Stimulated activated CD4-positive, alpha-beta T cell treated with anti-CD3 and anti-CD28 coated beads, Interleukin-12 subunit alpha, Interleukin-12 subunit beta, amount 100 ng/mL, for 24 hours (primary cell): ENCODE data around the gene GH1.
A peak's percentile ranks its signal among the peaks of the same experiment; 100 is the strongest.

Experiments
- DNase-seq, 2 experiments: peaks; one replicate each; pipeline ENCODE4 v3.0.0-alpha.2; 2020; ENCODE audit warnings: low read depth in 2 of 2

The GH1 gene

DNA sequence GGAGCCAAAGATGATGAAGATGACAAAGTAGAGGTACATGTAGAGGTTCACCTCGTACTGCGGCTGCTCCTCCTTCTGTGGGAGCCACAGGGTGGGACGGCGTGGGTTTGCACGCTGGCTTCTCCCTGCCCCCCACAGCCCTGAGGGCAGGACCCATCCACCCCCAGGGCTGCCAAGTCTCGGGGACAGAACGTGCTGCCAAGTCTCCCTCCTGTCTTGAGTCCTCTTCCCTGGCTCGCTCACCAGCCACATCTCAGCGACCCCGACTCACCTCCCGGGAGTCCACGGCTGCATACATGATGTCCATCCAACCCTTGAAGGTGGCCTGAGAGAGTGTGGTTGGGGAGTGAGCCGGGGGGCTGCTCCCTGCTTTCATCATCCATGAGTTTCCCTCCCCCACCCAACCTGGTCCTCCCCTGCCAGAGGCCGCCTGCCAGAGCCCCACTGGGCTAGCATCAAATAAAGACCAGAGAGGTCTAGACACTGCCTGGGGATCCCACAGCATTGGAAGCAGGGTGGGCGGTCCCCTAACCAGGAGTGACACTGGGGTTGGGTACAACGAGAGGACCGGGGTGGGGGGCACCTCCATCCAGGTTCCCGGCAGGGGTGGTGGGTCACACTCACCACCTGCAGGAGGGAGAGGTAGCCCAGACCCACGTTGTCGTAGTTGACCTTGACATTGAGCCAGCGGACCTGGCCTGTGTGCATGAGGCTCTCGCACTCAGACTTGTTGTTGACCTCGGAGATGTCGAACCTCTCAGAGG lies 26.3 kb upstream of the GH1 start:
- no peak for DNase-seq

- no peak for DNase-seq
Measured at GRCh38 chr17:63943745-63944144, 25.1 kb upstream of the GH1 start.

GRCh38 chr17:63942309-63942985 lies 23.8 kb upstream of the GH1 start:
- no peak for DNase-seq

GRCh38 chr17:63941751-63942150 lies 23.1 kb upstream of the GH1 start:
- DNase-seq: no peak

- DNase-seq: no peak
Measured at GRCh38 chr17:63941162-63941561, 22.5 kb upstream of the GH1 start.

GRCh38 chr17:63940584-63940983 lies 21.9 kb upstream of the GH1 start:
- DNase-seq: no peak

GRCh38 chr17:63939884-63940283 lies 21.2 kb upstream of the GH1 start:
- no peak for DNase-seq

DNA sequence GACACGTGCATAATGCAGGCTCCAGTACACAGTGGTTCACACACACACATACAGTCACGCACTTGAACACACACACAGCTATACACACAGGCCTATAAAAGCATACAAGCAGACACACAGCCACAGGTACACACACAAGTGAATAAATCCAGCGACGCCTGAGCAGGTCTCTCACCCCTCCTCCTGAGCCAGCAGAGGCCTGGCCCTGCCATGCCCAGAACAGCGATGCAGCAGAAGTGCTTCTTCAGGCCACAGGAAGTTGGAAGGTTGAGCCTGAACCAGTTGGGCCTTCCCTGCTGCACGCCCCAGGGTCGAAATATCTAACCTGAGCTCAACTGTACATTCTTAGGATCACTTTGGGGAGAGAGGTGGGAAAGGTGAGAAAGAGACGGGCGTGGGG lies 20.8 kb upstream of the GH1 start:
- DNase-seq: no peak

DNA sequence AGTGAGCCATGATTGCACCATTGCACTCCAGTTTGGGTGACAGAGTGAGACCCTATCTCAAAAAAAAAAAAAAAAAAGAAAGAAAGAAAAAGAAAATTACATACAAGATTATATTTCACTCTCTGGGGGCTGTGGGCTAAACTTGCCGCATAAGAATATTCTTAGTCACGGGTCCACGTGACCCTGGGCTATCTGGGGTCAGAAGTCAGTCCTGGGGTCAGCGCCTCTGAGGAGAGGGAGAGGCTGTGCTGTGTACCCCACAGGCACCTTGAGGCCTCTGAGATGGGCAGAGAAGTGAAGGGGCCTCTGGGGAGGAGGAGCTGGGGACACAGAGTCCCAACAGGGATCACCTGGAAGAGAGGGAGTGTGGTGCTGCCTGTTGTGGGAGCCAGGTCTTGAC lies 19.3 kb upstream of the GH1 start:
- DNase-seq: no peak

DNA sequence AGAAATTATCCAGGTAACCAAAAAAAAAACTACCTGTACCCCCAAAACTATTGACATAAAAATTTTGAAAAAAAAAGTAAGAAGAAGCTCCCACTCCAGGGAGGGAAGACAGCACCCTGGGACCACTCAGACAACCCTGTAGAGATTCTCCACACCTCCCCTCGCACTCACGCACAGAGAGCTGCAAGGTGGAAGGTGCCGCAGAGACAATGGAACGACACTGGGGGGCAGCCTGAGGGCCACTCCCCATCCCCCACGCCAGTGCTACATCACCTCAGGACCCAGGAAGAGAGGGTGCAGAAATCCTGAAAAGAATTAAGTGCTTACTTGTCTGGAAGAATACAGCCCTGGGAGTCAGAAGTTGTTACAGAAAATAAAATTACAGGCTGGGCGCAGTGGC lies 18.7 kb upstream of the GH1 start:
- DNase-seq: no peak

DNA sequence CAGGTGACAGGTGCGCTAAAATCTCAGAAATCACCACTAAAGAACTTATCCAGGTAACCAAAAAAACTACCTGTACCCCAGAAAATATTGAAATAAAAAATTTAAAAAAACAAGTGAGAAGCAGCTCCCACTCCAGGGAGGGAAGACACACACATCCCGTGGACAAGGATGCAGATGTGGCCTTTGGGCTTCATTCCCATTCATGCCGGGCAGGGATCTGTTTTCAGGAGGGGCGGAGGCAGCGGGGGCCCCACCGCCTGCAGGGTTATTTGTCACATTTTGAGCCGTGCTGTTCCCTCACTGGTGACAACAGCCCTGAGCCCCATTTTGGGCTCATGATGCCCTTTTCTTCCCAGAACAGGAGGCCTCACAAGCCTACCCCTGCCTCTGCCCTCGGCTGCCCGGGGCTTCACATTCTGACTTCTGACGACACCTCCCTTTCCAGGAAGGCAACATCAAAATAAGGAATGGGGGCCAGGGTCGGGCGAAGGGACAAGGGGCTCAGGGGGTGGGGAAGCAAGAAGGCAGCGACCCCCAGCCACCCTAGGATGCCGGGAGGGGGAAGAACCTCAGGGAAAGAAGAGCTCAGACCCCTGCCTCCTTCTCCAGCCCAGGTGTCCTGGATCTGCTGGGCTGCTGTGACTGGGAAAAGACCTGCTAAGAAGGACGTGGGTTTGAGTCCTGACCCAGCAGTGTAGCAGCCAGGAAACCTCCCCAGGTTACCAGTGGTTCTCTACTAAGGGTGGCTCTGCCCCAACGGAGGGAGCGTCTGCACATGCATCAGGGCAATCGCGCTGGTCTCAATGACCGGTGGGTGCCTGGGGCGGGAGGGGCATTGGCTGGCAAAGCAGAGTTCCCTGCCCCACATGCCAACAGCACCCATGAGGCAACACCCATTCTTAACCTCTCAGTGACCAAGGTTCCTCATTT lies 15.8 kb upstream of the GH1 start:
- DNase-seq: no peak

DNA sequence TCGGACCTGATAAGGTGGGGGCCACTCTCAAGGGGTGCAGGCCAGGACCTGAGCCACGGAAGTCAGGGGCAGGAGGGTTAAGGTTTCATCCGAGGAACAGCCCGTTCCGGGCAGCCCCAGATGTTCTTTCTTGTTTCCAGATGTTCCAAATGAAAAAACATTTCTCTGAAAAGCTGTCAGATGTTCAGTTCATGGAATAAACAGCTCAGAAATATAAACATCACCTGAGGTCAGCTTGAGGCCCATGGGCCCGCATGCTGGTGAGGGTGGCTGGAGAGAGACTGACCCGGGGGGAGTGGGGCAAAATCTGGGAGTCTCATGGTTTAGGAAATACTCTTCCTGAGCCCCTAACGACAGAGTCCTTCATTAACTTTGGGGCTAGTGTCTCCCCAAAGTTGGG lies 15.0 kb upstream of the GH1 start:
- DNase-seq: no peak

GRCh38 chr17:63932721-63933120 lies 14.1 kb upstream of the GH1 start:
- DNase-seq: no peak

DNA sequence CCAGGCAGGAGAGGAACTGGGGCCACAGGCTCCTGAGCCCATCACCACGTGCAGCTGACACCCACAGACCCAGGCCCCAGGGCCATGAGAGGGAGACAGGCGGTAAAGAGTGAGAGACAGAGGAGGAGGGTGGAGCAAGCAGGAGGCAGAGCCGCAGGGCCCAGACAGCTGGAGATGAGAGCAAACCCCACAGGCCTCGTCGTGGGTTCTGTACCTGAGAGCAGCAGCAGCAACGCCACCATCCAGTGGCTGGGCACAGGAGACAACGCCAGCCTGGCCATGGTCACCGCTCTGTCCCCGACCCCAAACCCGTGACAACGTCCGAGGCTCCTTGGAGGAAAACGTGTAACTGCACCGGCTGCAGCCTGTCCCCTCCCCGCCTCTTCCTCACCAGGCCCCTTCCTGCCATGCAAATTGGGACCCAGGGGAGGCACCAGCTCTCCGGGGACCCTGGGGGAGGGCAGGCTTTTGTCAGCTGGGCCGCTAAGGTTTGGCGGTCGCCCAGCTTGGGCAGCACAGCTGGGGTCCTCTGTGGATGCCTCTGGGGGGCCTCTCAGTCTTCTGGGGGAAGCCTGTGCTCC lies 13.4 kb upstream of the GH1 start, which contains the start of gene CD79B:
CD79B (minus strand) TSS at position 351 of the 581 bp plus-strand sequence; CDS start at position 281, 70 bp downstream.
- DNase-seq: peak in 1 of 2 experiments; percentile 24

DNA sequence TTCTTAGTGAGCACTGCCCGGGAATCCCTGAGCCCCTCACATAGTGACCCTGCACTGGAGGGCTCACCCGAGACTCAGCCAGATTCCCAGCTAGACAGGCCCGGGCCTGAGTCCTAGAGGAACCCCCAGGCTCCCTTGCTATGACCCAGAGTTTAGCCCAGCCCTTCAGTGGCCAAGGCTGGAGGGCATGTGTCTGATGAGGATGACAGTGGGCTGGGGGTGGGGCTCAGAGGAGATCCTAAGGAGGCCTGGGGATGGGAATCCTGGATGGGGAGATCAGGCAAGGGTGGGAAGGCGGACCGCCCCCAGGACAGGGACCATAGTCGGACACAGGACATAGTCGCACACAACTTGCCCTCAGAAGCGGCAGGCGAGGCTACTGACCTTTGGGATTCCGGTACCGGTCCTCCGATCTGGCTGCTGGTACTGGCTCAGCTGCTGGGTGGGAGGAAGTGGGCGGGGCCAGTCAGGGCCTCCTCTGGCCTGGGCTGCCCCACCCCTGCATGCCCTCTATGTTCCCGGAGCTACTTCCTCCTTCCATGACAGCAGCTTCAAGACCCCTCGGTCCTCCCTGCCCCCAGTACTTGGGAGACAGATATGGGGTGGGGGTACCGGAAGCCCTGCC lies 12.4 kb upstream of the GH1 start:
- DNase-seq: peak in 1 of 2 experiments; percentile 60

- DNase-seq: no peak
Measured at GRCh38 chr17:63929860-63930766, 11.5 kb upstream of the GH1 start.

DNA sequence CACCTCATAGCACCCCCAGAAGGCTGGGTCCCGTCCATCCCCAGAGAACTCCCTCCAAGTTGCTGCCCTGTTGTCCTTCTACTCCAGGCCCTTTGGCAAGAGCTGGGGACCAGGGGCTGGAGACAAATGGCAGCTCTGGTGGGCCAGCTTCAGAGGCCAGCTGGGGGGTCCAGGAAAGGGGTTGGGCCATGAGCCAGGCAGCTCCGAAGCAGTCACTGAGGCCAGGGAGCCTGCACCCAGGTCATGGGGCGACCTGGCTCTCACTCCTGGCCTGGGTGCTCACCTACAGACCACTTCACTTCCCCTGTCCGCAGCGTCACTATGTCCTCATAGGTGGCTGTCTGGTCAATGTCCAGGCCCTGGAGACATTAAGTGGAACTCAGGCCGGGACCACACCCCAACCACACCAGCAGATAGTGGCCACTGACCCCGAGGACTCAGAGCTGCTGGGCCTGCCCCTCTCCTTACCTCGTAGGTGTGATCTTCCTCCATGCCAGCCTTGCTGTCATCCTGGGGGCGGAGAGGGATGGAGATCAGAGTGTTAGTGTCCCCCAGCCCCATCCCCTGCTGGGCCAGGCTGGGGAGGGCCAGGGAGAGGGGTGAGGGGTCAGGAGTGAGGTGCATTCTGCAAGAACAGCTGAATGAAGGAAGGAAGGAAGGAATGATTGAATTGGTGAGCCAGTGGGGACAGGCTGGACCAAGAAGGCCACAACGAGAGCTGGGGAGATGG lies 10.5 kb upstream of the GH1 start:
- no peak for DNase-seq

DNA sequence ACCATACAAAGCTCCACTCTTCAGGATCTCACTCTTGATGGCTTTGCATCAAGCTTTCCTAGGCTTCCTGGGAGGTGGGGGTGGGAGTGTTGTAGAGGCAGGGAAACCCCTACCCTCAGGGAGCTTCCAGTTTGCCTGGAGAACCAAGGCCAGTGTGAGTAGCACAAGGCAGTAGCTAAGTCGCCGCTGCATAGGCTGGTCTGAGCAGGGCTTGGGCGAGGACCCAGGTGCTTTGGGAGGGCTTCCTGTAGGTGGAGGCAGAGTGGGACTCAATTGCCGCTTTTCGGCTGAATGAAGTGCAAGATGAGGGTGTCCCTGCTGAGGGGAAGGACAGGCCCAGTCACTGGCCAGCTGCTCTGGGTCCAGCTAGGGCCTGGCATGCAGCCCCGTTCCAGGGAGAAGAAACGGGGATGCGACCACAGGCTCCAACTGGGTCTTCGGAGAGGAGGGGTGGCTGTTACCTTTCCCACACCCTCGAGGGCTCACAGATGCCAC lies 9.6 kb upstream of the GH1 start:
- no peak for DNase-seq

DNA sequence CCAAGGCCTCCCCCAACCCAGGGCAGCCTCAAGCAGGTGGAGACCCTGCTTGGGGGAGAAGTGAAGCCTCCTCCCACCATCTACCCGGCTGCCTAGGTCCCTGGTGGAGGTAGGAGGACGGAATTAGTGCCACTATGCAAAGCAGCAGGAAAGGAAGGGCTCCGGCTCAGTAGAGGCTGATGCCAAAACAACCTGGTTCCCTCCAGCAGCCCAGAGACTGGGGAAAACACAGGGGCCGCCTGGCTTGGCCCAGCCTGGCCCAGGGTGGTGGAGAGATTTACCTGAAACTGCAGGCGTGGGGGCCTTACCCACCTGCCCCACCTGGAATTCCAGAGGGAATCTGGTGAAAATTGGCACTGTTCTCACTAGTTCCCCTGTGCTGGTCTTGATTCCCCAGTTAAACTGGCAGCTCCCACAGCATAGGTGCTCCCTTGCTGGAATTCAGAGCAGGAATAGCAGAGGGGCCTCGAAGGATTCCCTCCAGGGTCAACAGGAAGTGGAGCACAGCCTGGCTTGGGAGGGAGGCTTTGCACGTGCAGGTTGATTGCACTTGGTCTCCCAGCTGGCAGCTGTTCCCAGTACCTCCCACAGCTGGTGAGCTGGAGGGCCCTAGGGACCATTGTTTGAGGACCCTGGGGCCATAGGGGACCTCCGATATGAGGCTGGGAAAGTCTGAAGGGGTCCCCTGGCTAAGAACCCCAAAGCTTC lies 9.0 kb upstream of the GH1 start:
- no peak for DNase-seq
